HG03139 (cell line): ENCODE results near the gene PYGO2.
"Not testable (repeated sequence)": the region's sequence is repeated elsewhere in the genome, so short reads cannot be mapped to it uniquely, and the experiment has no call there.

Experiments
- ATAC-seq: cut with Tn5 transposase; IDR thresholded peaks from one replicate; pipeline ENCODE4 v1.9.1; 2021; ENCODE audit not compliant: unreplicated experiment

Gene PYGO2

GRCh38 chr1:154911691-154912550, 49.7 kb downstream of the PYGO2 start:
- no peak for ATAC-seq

GRCh38 chr1:154910851-154911250, 50.7 kb downstream of the PYGO2 start:
- ATAC-seq, result no peak

DNA sequence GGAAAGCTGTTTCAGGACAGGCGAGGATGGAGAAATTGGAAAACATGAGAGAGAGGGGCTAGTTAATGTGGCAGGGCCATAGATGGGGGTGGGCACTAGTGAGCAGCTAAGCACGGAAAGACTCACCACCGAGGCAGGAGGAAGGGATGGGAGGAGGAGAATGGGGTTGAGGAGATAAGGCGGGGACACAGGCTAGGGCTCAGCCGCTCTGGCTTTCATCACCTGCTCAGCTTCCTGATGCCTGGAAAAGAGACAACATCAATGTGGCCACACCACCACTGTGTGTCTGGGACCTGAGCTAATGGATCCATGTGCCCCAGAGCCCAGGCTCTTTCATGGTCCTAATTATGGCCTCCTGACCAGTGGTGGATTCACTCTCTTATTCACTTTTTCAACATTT, 52.6 kb downstream of the PYGO2 start:
- ATAC-seq, result no peak

GRCh38 chr1:154908129-154908528, 53.5 kb downstream of the PYGO2 start:
- not testable (repeated sequence) for ATAC-seq
